Measurements from ENCODE around the gene SLC38A3.

SLC38A3 gene

DNA sequence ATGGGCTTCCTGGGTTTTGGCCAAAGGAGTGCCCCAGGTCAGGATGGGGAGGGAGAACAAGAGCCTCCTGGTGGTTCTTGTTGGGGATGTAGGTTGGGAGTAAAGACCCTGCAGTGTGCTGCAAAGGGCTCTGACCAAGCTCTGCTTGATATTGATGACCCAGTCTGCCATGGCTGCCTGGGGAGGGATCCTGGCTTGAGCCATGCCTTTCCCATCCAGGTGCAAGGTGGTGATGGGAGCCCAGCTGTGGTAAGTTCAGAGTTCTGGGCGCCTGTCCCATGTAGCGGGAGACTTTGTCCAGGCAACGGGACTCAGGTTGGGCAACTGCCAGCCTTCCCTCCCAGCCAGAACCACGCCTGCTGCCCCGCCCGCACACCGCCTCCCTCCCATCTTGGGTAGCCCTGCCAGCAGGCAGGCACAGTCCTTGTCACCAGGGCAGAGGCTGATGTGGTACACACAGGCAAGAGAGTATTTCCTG lies 33.5 kb downstream of the SLC38A3 start:
- Histone ChIP-seq H3K27ac (replicated peaks) (peak overlapping the region; percentile 84), H3K27me3 (ENCODE audit: insufficient read depth, poor library complexity, severe bottlenecking) (no peaks in the 10 kb centered on the region), H3K4me3 (replicated peaks; ENCODE audit: insufficient read depth, low read length) (peak overlapping the region; percentile 92)
- 0 out of 2 replicates have a peak, but pooled peaks have one; percentile 20 for TF ChIP-seq POLR2AphosphoS5 (IDR thresholded peaks at IDR 0.05; ENCODE audit: low read depth)
- TF ChIP-seq, protein P1, sequence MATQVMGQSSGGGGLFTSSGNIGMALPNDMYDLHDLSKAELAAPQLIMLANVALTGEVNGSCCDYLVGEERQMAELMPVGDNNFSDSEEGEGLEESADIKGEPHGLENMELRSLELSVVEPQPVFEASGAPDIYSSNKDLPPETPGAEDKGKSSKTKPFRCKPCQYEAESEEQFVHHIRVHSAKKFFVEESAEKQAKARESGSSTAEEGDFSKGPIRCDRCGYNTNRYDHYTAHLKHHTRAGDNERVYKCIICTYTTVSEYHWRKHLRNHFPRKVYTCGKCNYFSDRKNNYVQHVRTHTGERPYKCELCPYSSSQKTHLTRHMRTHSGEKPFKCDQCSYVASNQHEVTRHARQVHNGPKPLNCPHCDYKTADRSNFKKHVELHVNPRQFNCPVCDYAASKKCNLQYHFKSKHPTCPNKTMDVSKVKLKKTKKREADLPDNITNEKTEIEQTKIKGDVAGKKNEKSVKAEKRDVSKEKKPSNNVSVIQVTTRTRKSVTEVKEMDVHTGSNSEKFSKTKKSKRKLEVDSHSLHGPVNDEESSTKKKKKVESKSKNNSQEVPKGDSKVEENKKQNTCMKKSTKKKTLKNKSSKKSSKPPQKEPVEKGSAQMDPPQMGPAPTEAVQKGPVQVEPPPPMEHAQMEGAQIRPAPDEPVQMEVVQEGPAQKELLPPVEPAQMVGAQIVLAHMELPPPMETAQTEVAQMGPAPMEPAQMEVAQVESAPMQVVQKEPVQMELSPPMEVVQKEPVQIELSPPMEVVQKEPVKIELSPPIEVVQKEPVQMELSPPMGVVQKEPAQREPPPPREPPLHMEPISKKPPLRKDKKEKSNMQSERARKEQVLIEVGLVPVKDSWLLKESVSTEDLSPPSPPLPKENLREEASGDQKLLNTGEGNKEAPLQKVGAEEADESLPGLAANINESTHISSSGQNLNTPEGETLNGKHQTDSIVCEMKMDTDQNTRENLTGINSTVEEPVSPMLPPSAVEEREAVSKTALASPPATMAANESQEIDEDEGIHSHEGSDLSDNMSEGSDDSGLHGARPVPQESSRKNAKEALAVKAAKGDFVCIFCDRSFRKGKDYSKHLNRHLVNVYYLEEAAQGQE (IDR thresholded peaks at IDR 0.05; ENCODE audit: insufficient replicate concordance, low read depth): no peak
- peak in 1 of 2 experiments; percentile 84 for DNase-seq (ENCODE audit: low read depth in 1 of 2, low spot score in 1 of 2)

DNA sequence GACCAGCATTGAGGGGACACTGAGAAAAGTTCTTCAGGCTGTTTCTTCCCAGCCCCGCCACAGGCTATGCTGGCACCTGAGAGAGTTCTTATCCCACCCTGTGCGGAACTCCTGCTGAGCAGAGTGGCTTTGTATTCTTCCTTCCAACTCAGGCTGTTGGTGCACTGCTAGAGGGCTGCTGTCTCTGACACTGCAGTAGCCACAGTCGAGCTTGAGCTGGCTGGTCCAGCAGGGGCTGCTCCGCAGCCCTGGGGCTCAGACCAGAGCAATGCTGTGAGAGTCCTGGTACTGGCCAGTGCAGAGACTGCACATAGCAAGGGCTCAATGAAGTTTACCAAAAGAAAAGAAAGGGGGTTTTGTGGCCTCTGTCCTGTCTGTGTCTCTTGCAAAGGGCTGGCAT lies 34.6 kb downstream of the SLC38A3 start:
- no peak overlapping the region for H3K4me3 ChIP-seq (replicated peaks; ENCODE audit: insufficient read depth, low read length)
- no peaks in the 10 kb centered on the region for H3K27me3 ChIP-seq (ENCODE audit: insufficient read depth, poor library complexity, severe bottlenecking)
- no peak for TF ChIP-seq GABPA (IDR thresholded peaks at IDR 0.05; ENCODE audit: low read depth)
- no peak for TF ChIP-seq POLR2AphosphoS5 (IDR thresholded peaks at IDR 0.05; ENCODE audit: low read depth)
- TF ChIP-seq, protein P1 (IDR thresholded peaks at IDR 0.05; ENCODE audit: insufficient replicate concordance, low read depth): no peak
- no peak for DNase-seq (ENCODE audit: low read depth in 1 of 2, low spot score in 1 of 2)
- H3K27ac ChIP-seq (replicated peaks): peak overlapping the region; percentile 84

DNA sequence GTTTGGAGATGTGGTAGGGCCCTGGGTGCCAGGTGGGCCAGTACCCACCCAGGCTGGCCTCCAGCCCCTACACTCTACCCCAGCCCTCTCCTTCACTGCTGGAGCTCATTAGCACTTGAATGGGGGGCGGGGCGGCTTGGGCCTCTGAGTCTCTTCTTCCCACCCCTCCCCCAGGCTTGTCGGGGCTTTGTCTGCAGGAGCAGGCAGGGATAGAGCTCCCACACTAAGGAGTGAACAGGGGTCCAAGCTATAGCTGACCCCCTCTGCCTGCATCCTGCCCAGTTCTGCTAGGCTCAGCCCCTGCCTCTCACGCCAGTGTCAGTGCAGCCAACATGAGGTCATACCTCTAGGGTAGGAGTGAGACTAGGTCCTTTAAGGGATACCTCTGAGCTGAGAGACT lies 36.1 kb downstream of the SLC38A3 start:
- Histone ChIP-seq H3K27ac (replicated peaks) (peak overlapping the region; percentile 93), H3K4me3 (replicated peaks; ENCODE audit: insufficient read depth, low read length) (no peak overlapping the region), H3K27me3 (ENCODE audit: insufficient read depth, poor library complexity, severe bottlenecking) (no peaks in the 10 kb centered on the region)
- DNase-seq (ENCODE audit: low read depth in 1 of 2, low spot score in 1 of 2): no peak
- no peak for TF ChIP-seq POLR2AphosphoS5 (IDR thresholded peaks at IDR 0.05; ENCODE audit: low read depth)
- TF ChIP-seq, protein P1 (IDR thresholded peaks at IDR 0.05; ENCODE audit: insufficient replicate concordance, low read depth): no peak

DNA sequence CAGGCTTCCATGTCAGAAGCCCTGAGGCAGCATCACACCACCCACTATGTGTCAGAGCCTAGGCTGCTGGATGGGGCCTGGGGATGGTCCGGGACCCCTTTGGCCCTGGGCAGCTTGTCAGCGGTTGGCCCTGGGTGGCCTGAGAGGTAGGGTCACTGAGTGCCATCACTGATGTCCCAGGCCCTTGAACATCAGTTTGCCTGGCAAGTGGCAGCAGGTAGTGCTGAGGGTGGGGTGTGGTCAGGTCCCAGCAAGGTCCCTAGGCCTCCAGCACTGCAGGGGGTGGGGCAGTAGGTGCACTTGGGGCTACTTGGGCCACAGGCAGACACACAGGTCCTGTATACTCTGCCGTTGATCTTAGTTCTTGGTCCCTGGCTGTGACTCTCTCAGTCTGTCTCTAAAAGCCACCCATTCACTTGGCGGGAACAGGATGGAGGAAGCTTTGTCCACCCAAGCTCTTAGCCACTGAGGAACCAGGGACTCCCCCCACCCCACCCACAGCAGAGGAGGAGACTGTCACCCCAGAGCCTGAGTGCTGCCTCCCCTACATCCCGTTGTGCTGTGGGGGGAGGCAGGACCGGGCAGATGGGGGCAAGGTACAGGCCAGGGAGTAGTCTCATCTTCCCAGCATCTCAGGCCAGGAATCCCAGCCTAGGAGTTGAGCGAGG lies 36.8 kb downstream of the SLC38A3 start:
- TF ChIP-seq, protein P1 (IDR thresholded peaks at IDR 0.05; ENCODE audit: insufficient replicate concordance, low read depth): no peak
- TF ChIP-seq SPI1 (IDR thresholded peaks at IDR 0.05; ENCODE audit: borderline replicate concordance, low read depth) (no peak), GABPA (IDR thresholded peaks at IDR 0.05; ENCODE audit: low read depth) (no peak), POLR2AphosphoS5 (IDR thresholded peaks at IDR 0.05; ENCODE audit: low read depth) (no peak)
- TF ChIP-seq, protein P2, sequence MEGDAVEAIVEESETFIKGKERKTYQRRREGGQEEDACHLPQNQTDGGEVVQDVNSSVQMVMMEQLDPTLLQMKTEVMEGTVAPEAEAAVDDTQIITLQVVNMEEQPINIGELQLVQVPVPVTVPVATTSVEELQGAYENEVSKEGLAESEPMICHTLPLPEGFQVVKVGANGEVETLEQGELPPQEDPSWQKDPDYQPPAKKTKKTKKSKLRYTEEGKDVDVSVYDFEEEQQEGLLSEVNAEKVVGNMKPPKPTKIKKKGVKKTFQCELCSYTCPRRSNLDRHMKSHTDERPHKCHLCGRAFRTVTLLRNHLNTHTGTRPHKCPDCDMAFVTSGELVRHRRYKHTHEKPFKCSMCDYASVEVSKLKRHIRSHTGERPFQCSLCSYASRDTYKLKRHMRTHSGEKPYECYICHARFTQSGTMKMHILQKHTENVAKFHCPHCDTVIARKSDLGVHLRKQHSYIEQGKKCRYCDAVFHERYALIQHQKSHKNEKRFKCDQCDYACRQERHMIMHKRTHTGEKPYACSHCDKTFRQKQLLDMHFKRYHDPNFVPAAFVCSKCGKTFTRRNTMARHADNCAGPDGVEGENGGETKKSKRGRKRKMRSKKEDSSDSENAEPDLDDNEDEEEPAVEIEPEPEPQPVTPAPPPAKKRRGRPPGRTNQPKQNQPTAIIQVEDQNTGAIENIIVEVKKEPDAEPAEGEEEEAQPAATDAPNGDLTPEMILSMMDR (IDR thresholded peaks at IDR 0.05; ENCODE audit: insufficient read depth, low read length): no peak
- H3K27me3 ChIP-seq (ENCODE audit: insufficient read depth, poor library complexity, severe bottlenecking): no peaks in the 10 kb centered on the region
- H3K4me3 ChIP-seq (replicated peaks; ENCODE audit: insufficient read depth, low read length): no peak overlapping the region
- peak overlapping the region; percentile 93 for H3K27ac ChIP-seq (replicated peaks)
- DNase-seq (ENCODE audit: low read depth in 1 of 2, low spot score in 1 of 2): peak in 1 of 2 experiments; percentile 34

Measured in HL-60 (cell line).